ENCODE data around the gene FBXW4.

FBXW4 gene

DNA sequence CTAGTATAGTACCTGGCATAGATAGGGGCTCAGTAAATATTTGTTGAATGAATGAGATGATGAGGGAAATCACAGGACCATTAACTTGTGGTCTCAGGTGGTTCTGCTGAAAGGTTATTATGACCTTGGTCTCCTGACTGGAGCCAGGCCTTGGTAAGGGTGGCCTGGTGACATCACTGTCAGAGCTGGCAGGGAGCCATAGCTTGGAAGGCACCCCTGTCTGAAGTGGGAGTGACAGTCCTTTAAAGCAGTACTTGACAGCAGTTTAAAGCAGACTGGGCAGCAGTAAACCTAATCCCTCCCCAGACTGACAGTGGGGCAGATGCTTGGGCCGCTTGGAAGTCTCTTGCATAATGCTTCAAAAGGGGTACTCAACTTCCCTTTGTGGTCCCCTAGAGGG is 93.4 kb downstream of the FBXW4 start (continued):
- TF ChIP-seq KLF10 (tag by site-specific recombination; IDR thresholded peaks at IDR 0.05) (no peak), ZFP37 (tag by site-specific recombination; IDR thresholded peaks at IDR 0.05) (no peak)

- Histone ChIP-seq H3K36me3 (ENCODE audit: control insufficient read depth in 2 of 2, insufficient read depth in 1 of 2, low read length in 2 of 2) (peaks cover 0 to 21% of the 10 kb centered on the region in 2 experiments; a peak in 1 of 3 replicates), H3K4me1 (ENCODE audit: control insufficient read depth, insufficient read depth, low read length) (peaks cover 9% of the 10 kb centered on the region; the same call in 1 of the 2 replicates), H3K27ac (ENCODE audit: extremely low read depth, low read depth, low read length) (no peak overlapping the region), H3K9me3 (ENCODE audit: control insufficient read depth, insufficient read depth, low read depth, low read length) (no peaks in the 10 kb centered on the region), H3K4me3 (ENCODE audit: low read depth, low read length) (no peak overlapping the region)
- TF ChIP-seq MZF1 (tag by site-specific recombination; IDR thresholded peaks at IDR 0.05; ENCODE audit: borderline replicate concordance) (peak; percentile 61; the same call in 1 of the 2 replicates), ZNF354C (tag by site-specific recombination; IDR thresholded peaks at IDR 0.05; ENCODE audit: borderline replicate concordance, low read depth) (no peak)
- CTCF ChIA-PET: interaction anchor here (0.5 to 1.7 kb wide), 10 partner anchors 11 to 1376 kb away, joined by 3 to 8 read pairs (median 3); no protein-coding TSS in a partner anchor
- POLR2A ChIA-PET: interaction anchor here (0.7 to 1.0 kb wide), 2 partner anchors 8 to 165 kb away, joined by 3 read pairs; no protein-coding TSS in a partner anchor
Measured at GRCh38 chr10:101597091-101597900, 97.7 kb downstream of the FBXW4 start.

DNA sequence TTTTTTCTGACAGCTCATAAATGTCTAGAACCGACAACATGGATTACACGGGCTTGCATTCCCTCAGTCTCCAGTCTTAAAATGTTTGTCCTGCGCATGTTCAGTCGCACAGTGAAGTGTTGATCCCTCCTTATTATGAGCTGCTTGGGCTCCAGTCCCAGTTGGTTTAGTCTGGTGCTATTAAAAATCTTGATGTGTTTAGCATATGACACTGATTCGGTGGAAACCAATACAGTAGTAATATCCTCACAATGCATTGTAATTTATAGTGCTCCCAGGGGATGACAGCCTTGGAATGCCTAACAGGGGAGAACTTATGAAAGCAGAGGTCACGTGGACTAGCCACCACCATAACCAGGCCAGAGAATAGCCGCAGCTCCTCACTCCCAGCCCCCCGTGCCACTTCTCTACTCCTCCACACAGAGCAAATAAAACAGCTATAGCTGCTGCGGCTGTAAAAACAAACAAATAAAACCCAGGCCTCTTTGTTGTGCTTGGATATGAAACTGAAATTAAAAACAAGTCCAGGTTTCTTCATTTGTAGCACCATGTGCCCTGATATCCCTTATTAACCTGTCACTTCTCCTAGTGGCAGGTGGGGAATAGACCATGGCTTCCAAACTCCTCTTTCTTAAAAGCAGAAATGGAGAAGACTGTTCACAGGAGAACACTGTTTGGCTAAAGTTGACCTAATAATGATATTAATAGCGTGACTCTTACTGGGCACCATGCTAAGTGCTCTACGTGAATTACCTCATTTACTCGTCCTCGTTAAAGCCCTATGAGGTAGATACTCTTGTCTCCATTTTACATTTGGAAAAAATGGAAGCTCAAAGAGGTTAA is 99.2 kb downstream of the FBXW4 start:
- peaks cover 11% of the 10 kb centered on the region; the same call in 1 of the 2 replicates for H3K4me1 ChIP-seq (ENCODE audit: control insufficient read depth, insufficient read depth, low read length)
- peaks cover 0 to 10% of the 10 kb centered on the region in 2 experiments; a peak in 1 of 3 replicates for H3K36me3 ChIP-seq (ENCODE audit: control insufficient read depth in 2 of 2, insufficient read depth in 1 of 2, low read length in 2 of 2)
- peak overlapping the region; percentile 8; the same call in 1 of the 2 replicates for H3K27ac ChIP-seq (ENCODE audit: extremely low read depth, low read depth, low read length)
- POLR2A ChIA-PET: no interaction called here
- H3K9me3 ChIP-seq (ENCODE audit: control insufficient read depth, insufficient read depth, low read depth, low read length): no peaks in the 10 kb centered on the region
- H3K4me3 ChIP-seq (ENCODE audit: low read depth, low read length): no peak overlapping the region
- CTCF ChIA-PET: interaction anchor here (0.5 to 1.7 kb wide), 7 partner anchors 13 to 792 kb away, joined by 3 to 8 read pairs (median 3); no protein-coding TSS in a partner anchor
- TF ChIP-seq ZNF335 (tag by site-specific recombination; conservative IDR thresholded peaks at IDR 0.05) (peak; percentile 51), ZNF549 (tag by site-specific recombination; IDR thresholded peaks at IDR 0.05) (no peak), ZNF184 (tag by site-specific recombination; IDR thresholded peaks at IDR 0.05) (0 out of 2 replicates have a peak, but pooled peaks have one; percentile 34), ZNF629 (tag by site-specific recombination; IDR thresholded peaks at IDR 0.05) (peak; percentile 40; the same call in 1 of the 2 replicates), ZFP69B (tag by site-specific recombination; IDR thresholded peaks at IDR 0.05) (0 out of 2 replicates have a peak, but pooled peaks have one; percentile 40), ZNF692 (tag by site-specific recombination; IDR thresholded peaks at IDR 0.05) (peak; percentile 51; the same call in 1 of the 2 replicates), ZNF423 (tag by site-specific recombination; IDR thresholded peaks at IDR 0.05) (peak; percentile 60), BCL11B (tag by site-specific recombination; IDR thresholded peaks at IDR 0.05; ENCODE audit: low read depth) (peak; percentile 35; the same call in 1 of the 2 replicates), BCL11A (tag by site-specific recombination; IDR thresholded peaks at IDR 0.05; ENCODE audit: low read depth) (peak; percentile 74; the same call in 1 of the 2 replicates), TSHZ1 (tag by site-specific recombination; IDR thresholded peaks at IDR 0.05; ENCODE audit: borderline replicate concordance) (peak; percentile 58; the same call in 1 of the 2 replicates), SP7 (tag by site-specific recombination; IDR thresholded peaks at IDR 0.05) (peak; percentile 46; the same call in 1 of the 2 replicates), ZEB2 (tag by site-specific recombination; IDR thresholded peaks at IDR 0.05) (peak; percentile 82; the same call in 1 of the 2 replicates), ZNF157 (tag by site-specific recombination; IDR thresholded peaks at IDR 0.05) (no peak), ZBTB44 (tag by site-specific recombination; IDR thresholded peaks at IDR 0.05) (peak; percentile 78), ZNF202 (tag by site-specific recombination; IDR thresholded peaks at IDR 0.05; ENCODE audit: borderline replicate concordance) (no peak), ZNF561 (tag by site-specific recombination; IDR thresholded peaks at IDR 0.05; ENCODE audit: borderline replicate concordance) (0 out of 2 replicates have a peak, but pooled peaks have one; percentile 60)
